ENCODE results near the gene NDC80.
A peak's percentile ranks its signal among the peaks of the same experiment; 100 is the strongest.

- no peak for TF ChIP-seq POLR2A (IDR thresholded peaks at IDR 0.05)
- TF ChIP-seq, protein P1, sequence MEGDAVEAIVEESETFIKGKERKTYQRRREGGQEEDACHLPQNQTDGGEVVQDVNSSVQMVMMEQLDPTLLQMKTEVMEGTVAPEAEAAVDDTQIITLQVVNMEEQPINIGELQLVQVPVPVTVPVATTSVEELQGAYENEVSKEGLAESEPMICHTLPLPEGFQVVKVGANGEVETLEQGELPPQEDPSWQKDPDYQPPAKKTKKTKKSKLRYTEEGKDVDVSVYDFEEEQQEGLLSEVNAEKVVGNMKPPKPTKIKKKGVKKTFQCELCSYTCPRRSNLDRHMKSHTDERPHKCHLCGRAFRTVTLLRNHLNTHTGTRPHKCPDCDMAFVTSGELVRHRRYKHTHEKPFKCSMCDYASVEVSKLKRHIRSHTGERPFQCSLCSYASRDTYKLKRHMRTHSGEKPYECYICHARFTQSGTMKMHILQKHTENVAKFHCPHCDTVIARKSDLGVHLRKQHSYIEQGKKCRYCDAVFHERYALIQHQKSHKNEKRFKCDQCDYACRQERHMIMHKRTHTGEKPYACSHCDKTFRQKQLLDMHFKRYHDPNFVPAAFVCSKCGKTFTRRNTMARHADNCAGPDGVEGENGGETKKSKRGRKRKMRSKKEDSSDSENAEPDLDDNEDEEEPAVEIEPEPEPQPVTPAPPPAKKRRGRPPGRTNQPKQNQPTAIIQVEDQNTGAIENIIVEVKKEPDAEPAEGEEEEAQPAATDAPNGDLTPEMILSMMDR (IDR thresholded peaks at IDR 0.05) = peak in 1 of 5 experiments; percentile 7
Observed at GRCh38 chr18:2655954-2656236, 84.5 kb downstream of the NDC80 start.
